Activated effector memory CD4-positive, alpha-beta T cell treated with Interleukin-2 at 50 U/mL for 16 hours (primary cell): Measurements from ENCODE around the gene DOCK4.

Experiments
- DNase-seq: peaks from one replicate; pipeline ENCODE4 v3.0.0-alpha.2; 2020

Gene DOCK4

GRCh38 chr7:111697771-111698170 lies 508.4 kb downstream of the DOCK4 start:
- DNase-seq = no peak

GRCh38 chr7:111694376-111694775 lies 511.8 kb downstream of the DOCK4 start:
- no peak for DNase-seq

- no peak for DNase-seq
Observed at GRCh38 chr7:111690364-111691111, 515.7 kb downstream of the DOCK4 start.

- DNase-seq = no peak
Observed at GRCh38 chr7:111685349-111685748, 520.9 kb downstream of the DOCK4 start.

GRCh38 chr7:111682588-111683340 lies 523.4 kb downstream of the DOCK4 start:
- no peak for DNase-seq

- DNase-seq = no peak
Observed at GRCh38 chr7:111681242-111681641, 525.0 kb downstream of the DOCK4 start.

- no peak for DNase-seq
Observed at GRCh38 chr7:111678986-111679385, 527.2 kb downstream of the DOCK4 start.

GRCh38 chr7:111678281-111678680 lies 527.9 kb downstream of the DOCK4 start:
- DNase-seq = no peak

- no peak for DNase-seq
Observed at GRCh38 chr7:111677848-111678247, 528.4 kb downstream of the DOCK4 start.

- no peak for DNase-seq
Observed at GRCh38 chr7:111676811-111677210, 529.4 kb downstream of the DOCK4 start.
